Hypothalamus (tissue), 51 donors: ENCODE measurements around the gene MRPL36.
"Not testable (repeated sequence)": the region's sequence is repeated elsewhere in the genome, so short reads cannot be mapped to it uniquely, and the experiment has no call there.

ENCODE experiments used
- DNase-seq, 51 donors: peaks; one replicate each; lab custom pipeline; 2025; lab: John Stamatoyannopoulos, UW

MRPL36 gene

DNA sequence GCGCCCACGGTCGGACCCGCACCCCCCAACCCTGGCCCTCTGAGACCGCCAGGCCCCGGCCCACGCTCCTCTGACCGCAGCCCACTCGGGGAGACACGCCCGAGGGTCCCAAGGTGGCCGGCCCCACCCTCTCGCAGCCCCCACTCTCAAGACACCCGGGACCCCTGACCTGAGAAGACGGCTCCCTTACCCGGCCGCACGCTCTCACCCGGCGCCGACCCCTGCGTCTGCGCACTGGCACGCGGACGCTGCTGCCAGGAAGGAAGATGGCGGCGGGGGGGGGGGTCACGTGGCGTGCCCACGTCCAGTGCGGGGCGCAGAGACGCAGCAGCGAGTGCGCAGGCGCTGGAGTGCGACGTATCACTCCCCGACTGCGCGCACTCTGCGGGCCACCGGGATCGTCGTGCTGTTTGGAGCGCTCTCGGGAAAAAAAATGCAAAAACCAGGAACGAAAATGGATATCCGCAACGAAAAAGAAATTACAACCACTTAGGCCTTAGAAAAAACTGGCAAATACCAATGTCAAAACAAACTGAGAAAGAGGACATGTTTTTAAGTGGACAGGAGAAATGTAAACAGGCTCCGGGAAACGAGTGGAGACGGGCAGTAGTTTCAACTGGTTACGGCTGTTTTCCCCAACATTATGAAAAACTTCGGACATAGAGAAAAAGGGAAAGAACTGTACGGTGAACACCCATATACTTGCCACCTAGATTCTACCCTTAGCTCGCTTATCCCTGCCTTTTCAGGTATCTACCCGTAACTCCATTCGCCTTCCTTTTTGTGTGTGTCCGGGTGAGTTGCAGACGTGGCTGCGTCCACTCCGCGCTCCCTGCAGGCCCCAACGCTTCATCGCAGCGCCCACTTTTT lies at the start of gene MRPL36:
TSS of gene MRPL36 (minus strand) at position 236 of the 870 bp plus-strand sequence. CDS start 902 bp downstream, outside the sequence.
- DNase-seq, result peak; percentile 48 to 94 (median 86)

DNA sequence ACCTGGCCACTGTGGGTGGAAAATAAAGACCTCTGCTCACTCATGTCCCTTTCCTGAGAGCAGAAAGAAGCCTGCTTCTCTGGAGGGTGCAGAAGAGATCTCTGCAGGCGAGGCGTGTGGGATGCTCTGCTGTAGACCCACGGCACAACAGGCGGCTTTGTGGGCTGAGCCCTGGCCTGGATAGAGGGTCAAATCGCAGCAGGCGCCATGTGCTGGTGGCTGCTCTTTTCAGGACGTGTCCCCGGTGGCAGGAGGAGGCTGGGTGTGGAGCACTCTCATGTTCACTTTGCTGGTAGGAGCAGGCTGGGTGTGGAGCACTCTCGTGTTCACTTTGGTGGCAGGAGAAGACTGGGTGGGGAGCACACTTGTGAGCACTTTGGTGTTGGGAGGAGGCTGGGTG lies 48.0 kb upstream of the MRPL36 start:
- DNase-seq, result no peak

DNA sequence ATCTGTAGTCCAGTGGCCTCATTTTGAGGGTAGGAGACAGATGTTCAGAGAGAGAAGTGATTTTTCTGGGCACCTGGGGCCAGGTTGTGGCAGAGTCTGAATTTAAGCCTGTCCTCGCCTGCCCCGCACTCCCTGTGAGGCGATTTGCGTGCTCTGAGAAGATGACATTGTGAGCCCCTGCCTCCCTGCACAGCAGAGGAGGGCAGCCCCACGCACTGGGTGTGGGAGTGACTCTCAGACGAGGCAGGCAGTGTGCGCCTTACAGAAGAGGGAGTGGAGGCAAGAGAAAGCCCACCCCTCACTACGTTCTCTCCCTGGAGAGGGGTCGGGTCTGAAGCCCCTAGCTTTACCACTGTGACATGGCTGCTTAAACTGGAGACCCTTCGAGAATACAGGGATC lies 47.4 kb upstream of the MRPL36 start:
- no peak for DNase-seq

DNA sequence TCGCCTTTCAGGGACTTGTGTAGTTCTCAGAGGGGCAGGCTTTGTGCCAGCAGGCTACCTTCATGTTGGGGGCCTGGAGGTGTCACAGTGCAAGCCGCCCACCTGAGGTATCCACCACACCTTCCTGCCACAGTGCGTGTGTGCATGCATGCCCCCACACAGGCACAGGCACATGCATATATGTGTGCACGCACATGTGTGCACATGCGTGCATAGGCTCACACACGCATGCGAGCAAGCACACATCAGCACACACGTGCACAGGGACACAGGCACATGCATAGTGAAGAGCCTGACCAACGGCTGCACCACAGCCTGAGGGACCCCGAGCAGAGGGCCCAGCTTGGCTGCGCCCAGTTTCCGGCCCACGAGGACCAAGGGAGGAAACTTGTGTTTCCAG lies 46.9 kb upstream of the MRPL36 start:
- no peak for DNase-seq

DNA sequence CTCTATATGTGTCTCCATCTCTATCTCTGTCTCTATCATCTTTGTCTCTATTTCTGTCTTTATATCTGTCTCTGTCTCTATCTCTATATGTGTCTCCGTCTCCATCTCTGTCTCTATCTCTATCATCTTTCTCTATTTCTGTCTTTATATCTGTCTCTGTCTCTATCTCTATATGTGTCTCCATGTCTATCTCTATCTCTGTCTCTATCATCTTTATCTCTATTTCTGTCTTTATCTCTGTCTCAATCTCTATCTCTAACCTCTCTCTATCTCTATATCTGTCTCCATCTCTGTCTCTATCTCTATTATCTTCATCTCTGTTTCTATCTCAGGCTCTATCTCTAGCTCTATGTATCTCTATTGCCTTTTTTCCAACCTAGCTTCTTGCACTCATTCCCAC lies 46.1 kb upstream of the MRPL36 start:
- DNase-seq, result no peak

DNA sequence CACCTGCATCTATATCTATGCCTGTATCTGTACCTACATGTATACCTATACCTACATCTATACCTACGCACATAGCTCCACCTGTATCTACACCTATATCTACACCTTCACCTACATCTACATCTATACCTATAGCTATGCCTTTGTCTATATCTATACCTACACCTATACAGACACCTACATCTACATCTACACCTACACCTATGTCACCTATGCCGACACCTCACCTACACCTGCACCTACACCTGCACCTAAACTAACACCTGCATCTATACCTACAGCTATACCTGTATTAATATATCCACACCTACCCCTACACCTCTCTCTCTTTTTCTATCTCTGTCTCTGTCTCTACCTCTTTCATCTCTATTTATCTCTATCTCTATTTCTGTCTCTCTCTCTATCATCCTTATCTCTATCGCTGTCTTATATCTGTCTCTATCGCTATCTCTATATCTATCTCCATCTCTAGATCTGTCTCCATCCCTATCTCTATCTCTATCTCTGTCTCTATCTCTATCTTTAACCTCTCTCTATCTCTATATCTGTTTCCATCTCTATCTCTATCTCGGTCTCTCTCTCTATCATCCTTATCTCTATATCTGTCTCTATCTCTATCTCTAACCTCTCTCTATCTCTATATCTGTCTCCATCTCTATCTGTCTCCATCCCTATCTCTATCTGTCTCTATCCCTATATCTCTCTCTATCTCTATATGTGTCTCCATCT lies 45.2 kb upstream of the MRPL36 start:
- no peak for DNase-seq

DNA sequence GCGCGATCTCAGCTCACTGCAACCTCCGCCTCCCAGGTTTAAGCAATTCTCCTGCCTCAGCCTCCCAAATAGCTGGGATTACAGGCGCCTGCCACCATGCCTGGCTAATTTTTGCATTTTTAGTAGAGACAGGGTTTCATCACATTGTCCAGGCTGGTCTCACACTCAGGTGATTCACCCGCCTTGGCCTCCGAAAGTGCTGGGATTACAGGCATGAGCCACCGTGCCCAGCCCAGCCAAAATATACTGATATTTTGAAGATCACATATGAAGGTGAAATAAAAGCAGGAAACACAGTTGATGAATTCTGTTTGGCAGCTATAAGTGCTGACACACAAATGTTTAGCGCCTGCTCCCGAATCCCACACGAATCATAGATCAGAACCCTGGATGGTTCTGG lies 44.1 kb upstream of the MRPL36 start:
- DNase-seq, result not testable (repeated sequence)

DNA sequence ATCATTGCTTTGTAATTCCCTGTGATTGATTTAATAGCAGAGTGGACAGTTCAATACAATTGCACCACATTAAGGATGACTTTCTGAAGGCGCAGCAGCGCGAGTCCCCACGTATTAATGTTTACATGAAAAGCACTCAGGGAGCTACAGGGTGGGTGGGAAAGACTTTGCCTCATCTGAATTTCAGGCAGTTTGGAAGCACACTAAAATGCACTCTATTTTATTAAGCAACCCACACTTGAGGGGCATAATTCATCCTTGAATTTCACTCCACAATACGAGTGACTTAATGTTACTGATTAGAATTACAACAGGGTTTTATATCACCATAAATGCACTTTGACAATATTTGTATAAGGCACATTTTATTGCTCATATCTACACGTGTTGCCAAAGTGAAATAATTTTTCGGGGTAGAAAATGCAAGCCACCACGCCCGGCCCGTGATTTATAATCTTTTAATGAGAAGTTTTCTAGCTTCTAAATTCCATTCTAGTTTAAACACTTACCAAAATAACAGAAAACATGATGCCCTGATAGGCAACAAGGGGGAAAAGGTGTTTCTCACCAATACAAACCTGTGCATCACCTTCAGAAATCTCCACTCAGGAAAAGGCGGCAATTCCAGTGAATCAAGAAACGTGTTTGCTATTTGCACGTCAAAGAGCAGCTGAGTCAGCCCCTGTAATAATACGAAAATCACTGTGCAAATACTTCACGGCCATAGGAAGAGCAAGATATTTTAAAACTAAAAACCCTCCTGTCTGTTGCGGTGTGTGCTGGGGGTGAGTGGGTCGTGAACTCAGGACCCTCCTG lies 42.6 kb upstream of the MRPL36 start:
- DNase-seq, result no peak

DNA sequence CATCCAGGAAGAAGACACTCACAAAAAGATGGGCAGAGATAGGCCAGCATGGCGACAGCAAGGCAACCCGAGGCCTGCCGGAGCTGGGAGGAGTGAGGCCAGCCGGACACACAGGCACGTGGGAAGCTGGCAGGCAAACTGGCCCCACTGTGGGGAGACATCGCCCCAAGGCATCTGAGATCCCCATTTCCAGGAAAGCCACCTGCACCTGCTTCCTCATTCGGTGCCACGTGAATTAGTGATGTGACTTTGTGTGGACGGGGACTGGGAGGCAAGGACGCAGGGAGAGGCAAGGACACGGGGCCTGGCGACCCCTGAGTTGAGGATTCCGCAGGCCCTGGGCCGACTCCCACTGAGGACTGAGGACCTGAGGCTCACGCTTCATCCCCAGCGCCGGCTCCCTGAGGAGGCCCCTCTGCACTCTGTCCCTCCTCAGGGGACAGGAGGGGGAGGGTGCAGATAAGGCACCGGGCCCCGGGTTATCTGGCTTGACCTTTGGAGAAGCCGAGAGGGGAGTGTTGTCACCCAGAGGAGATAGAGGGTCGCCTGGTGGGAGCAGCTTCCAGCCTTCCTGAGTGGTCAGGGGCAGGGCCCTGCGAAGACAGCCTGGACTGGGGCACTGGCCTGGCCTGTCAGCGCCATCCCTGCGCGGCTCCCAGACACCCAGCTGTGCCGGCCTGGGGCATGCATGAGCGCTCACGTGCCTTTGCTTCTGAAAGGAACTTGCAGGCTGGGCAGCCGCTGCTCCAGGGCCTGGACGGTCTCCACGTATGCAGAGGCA lies 41.3 kb upstream of the MRPL36 start:
- DNase-seq, result no peak

DNA sequence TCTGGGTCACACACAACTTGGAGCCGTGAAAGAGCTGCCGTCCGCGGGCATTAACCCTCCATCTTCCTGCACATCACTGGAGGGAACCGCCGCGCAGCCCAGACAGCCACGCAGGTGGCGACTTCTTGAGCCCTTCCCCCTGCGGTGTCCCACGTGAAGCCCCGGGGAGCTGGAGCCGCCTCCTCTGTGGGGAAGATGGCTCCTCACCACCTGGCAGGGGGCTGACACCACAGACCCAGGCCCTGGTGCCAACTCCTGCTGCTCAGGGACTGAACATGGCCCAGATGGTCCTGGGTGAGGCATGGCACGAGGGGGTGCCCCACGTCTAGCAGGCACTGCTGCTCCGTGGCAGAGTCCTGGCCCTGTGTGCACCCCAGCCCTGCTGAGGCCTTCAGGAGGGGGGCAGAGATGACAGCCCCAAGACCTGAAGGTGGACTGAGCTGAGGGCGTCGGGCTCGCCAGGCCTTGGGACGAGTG lies 40.5 kb upstream of the MRPL36 start:
- DNase-seq, result no peak

DNA sequence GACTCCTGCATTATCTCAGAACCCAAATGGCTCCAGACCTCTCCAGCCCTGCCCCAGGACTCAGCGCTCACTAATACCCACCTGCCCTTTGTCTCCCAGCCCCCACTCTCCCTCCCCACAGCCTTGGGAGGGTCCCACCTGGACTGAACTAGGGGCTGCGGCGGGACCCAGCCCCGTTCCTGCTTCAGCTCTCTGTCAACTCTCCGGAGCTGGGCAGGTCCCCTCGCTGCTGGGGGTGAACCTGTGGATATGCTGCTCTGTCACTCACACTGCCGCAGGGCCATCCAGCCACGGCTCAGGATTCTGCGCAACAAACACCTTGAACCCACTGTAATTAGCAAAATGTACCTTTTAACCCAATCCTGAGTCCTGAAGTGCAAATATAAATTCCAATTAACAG lies 38.4 kb upstream of the MRPL36 start:
- DNase-seq, result no peak

DNA sequence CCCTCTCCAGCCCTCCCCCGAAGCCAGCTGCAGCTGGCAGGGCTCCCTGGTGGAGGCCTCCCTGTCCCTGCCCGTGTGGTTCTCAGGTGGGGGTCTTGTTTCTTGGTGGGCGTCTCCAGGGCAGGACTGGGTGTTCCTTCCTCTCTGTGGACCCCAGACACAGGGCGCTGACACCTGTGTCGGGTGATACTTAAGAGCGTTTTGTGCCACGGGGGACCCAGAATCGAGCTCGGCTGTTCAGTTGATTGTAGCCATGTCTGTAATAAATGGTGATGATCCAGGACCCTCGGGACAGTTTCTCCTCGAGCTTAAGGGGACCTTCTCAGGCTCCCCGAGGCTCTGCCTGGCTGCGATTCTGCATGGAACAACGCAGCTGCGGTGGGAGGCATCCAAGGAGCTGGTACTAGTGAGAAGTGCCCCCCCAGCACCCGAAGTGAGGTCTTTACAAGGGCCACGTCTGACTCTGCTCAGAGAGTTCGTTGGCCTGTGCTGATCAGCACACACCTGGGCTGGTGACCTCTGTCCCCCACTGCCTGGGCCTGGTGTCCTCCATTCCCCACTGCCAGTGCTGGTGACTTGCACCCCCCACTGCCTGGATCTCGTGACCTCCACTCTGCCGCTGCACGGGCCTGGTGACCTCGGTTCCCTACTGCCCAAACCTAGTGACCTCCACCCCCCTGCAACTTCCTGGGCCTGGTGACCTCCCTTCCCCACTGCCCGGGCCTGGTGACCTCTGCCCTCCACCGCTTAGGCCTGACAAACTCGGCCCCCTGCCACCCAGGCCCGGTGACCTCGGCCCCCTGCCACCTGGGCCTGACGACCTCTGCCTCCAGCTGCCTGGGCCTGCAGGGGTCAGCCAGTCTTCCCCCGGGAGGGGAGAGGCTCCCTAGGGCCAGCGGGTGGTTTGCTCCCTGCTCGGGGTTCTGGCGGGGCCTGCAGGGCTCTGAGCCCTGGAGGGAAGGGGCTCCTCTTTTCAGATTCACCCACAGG lies 37.5 kb upstream of the MRPL36 start:
- no peak for DNase-seq

DNA sequence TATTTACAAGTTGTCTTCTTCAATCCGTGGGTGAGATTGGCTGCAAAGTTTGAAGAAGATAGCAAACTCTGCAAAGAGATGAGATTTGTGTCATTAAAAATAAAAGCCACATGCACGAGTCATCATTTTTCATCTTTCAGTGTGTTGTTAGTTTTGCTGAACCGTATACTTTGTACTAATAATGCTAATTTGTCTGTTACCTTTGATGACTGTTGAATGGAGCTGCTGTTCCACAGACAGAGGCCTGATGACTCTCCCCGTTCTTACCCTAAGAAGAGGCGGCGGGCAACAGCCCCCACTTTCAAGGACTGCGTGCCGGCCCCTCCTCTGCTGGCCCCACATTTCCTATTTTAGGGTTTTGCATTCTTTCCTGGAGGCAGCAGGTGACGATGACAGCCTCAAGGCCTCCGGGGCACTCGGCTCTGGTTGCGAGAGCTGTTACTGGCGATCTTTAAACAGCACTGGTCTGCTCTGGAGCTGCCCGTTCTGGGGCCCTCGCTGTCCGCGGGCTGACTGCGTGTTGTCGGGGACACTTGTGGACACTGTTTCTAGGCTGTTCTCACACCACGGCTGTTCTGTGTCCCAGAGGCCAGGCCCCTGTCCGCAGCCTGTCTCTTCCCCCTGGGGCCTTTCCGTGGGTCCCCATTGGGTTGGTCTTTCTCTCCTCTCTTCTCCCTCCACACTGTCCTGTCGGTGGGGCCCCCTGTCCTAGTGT lies 36.7 kb upstream of the MRPL36 start:
- no peak for DNase-seq

DNA sequence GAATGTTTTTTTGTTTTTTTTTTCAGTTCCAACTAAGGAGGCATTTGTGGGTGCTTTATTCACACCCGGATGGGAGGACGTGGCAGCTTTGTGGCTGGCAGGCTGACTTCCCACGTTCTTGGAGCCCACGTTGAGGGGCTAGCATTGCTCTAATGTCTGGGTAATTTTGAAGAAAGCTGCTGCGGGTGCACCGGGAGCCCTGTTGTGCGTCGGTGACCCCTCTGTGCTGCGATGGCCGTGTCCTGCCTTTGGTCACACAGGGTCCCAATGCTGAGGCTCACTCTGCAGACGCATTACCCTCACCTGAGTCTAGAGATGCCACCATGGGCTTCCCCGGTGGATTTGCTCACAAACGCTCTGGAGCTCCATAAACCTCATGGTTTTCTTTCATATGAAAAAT lies 35.8 kb upstream of the MRPL36 start:
- no peak for DNase-seq

DNA sequence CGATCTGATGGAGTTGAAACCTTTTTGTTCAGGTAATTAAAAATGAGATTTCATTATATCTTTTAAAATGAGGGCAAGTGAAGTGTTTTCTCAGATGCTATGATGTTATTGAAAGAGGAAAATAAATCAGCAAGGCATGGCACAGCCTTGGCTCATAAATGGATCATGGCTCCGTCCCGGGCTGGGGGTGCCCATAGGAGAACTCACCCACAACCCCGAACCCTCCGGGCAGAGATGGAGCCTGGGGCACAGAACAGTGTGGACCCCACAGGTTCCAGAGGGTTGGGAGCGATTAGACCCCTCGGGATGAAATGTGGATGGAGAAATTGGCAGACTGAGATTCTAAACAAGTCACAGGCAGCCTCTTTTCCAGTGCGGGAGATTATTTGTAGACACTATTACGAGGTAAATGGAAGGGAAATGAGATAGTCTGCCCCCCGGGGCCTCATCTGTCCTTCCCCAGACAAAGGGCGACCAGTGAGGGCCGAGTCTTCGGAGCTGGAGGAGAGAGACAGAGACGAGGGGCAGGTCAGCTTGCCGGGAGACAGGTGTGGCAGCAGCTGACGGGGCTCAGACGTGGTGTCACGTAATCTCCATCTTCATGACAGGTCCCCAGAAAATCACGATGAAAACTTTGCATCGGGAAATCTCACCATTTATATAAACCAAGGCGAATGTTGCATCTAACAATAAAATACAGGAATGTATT lies 35.2 kb upstream of the MRPL36 start:
- DNase-seq, result no peak

DNA sequence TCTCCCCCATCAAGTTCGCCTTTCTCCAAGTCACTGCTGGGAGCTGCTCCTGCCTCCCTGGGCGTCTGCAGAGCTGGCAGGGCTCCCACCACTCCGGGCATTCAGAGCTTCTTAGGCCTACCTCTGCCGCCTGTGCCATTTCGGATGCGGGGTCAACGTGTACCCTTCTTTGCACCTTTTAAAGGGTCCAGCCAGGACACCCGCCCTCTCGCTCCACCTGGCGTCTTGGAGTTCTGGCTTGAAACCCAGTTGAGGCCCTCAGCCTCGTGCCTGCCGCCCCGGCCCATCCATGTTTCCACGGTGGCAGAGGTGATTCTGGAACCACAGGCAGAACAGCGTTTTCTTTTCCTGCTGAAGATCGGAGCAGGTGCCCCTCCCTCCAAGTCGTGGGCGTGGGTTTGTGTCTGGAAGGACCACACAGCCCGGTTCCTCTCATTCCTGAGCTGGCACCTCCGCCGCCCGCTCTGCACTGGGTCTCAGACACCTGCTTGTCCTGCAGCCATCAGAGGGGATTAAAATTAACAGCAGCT lies 34.5 kb upstream of the MRPL36 start:
- DNase-seq, result no peak

DNA sequence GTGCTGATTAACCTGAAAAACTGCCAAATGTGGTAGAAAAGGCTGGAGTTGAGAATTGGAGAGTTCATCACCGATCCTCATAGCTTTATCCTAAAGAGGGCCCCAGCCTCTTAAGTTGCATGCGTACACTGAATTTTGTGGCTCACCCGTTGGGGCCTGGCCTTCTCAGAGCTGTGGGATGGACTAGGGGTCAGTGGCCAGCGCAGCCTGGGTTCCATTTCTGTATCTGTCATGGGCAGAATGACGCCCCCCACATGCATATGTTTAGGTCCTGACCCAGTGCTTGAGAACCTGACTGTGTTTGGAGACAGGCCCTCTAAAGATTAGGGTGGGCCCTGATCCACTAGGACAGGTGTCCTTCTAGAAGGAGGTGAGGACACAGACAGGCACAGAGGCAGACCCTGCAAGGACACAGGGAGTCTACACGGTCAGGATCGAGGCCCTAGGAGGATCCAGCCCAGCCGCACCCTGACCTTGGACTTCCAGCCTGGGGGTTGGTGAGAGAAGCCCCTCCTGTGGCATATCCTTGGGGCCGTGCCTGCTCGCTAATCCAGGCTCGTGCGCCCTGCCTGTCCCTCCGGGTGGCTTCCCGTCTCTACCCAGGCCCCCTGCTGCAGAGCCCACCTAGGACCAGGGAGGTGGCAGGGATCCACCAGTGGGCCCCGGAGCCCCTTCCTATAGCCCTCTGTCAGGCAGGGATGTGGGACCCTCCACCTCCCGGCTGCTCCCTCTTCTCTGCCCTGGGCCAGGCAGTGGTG lies 33.8 kb upstream of the MRPL36 start:
- no peak for DNase-seq
